ENCODE measurements around the gene RERE. TPM values are rescaled to one million over a fixed set of nuclear protein-coding genes. Genes with fewer than 3 reads are reported as not detected.

Gene RERE
- polyA plus RNA-seq, 6 donors from 2014 or later = 10.7 to 50.1 (median 22.3) TPM

GRCh38 chr1:8338526-8339202, 478.8 kb downstream of the RERE start:
- peaks cover 0 to 5% (median 0%) of the 10 kb centered on the region in 3 donors for H3K27me3 Mint-ChIP-seq
- peaks cover 2 to 11% (median 5%) of the 10 kb centered on the region in 7 donors for H3K9me3 Mint-ChIP-seq
- no peak overlapping the region for H3K4me3 Mint-ChIP-seq
- H3K27ac Mint-ChIP-seq = no peak overlapping the region
- H3K36me3 Mint-ChIP-seq = no peaks in the 10 kb centered on the region
- DNase-seq = no peak
- no peak for ATAC-seq (ENCODE audit: low read depth in 2 of 2)
- H3K4me1 Mint-ChIP-seq = no peaks in the 10 kb centered on the region

- H3K4me3 Mint-ChIP-seq = peak overlapping the region in 1 of 8 donors; percentile 40
- H3K4me1 Mint-ChIP-seq = no peaks in the 10 kb centered on the region
- H3K36me3 Mint-ChIP-seq = no peaks in the 10 kb centered on the region
- peaks cover 2 to 11% (median 5%) of the 10 kb centered on the region in 7 donors for H3K9me3 Mint-ChIP-seq
- H3K27me3 Mint-ChIP-seq = peaks cover 0 to 5% (median 0%) of the 10 kb centered on the region in 3 donors
- DNase-seq = no peak
- no peak overlapping the region for H3K27ac Mint-ChIP-seq
- no peak for ATAC-seq (ENCODE audit: low read depth in 2 of 2)
Observed at GRCh38 chr1:8337776-8338525, 479.5 kb downstream of the RERE start.

- H3K27ac Mint-ChIP-seq = no peak overlapping the region
- ATAC-seq (ENCODE audit: low read depth in 2 of 2) (no peak), DNase-seq (no peak)
Observed at GRCh38 chr1:8335246-8335645, 482.2 kb downstream of the RERE start.

GRCh38 chr1:8334106-8334851, 483.2 kb downstream of the RERE start:
- Mint-ChIP-seq H3K9me3 (peaks cover 2 to 11% (median 5%) of the 10 kb centered on the region in 7 donors), H3K4me3 (no peak overlapping the region), H3K36me3 (no peaks in the 10 kb centered on the region), H3K27ac (no peak overlapping the region), H3K27me3 (peaks cover 0 to 1% (median 0%) of the 10 kb centered on the region in 3 donors), H3K4me1 (no peaks in the 10 kb centered on the region)
- ATAC-seq (ENCODE audit: low read depth in 2 of 2) (no peak), DNase-seq (no peak)

More at GRCh38 chr1:8335246-8335645, 482.2 kb downstream of the RERE start:
- Mint-ChIP-seq H3K4me1 (no peaks in the 10 kb centered on the region), H3K9me3 (peaks cover 2 to 11% (median 5%) of the 10 kb centered on the region in 7 donors), H3K36me3 (no peaks in the 10 kb centered on the region), H3K27me3 (peaks cover 0 to 5% (median 0%) of the 10 kb centered on the region in 3 donors), H3K4me3 (no peak overlapping the region)

- no peaks in the 10 kb centered on the region for H3K4me1 Mint-ChIP-seq
- peaks cover 2 to 11% (median 5%) of the 10 kb centered on the region in 7 donors for H3K9me3 Mint-ChIP-seq
- H3K27me3 Mint-ChIP-seq = peaks cover 0 to 4% (median 0%) of the 10 kb centered on the region in 3 donors
- H3K4me3 Mint-ChIP-seq = no peak overlapping the region
- DNase-seq = no peak
- H3K27ac Mint-ChIP-seq = no peak overlapping the region
- no peak for ATAC-seq (ENCODE audit: low read depth in 2 of 2)
- no peaks in the 10 kb centered on the region for H3K36me3 Mint-ChIP-seq
Observed at GRCh38 chr1:8333246-8333987, 484.0 kb downstream of the RERE start.

- Mint-ChIP-seq H3K4me3 (no peak overlapping the region), H3K9me3 (peaks cover 2 to 11% (median 5%) of the 10 kb centered on the region in 7 donors), H3K27ac (no peak overlapping the region), H3K36me3 (no peaks in the 10 kb centered on the region), H3K4me1 (no peaks in the 10 kb centered on the region), H3K27me3 (peaks cover 0 to 4% (median 0%) of the 10 kb centered on the region in 3 donors)
- ATAC-seq (ENCODE audit: low read depth in 2 of 2) (no peak), DNase-seq (no peak)
Observed at GRCh38 chr1:8332806-8333205, 484.6 kb downstream of the RERE start.

GRCh38 chr1:8330271-8331125, 486.9 kb downstream of the RERE start:
- DNase-seq = no peak
- no peak for ATAC-seq (ENCODE audit: low read depth in 2 of 2)
- Mint-ChIP-seq H3K4me1 (no peaks in the 10 kb centered on the region), H3K36me3 (no peaks in the 10 kb centered on the region), H3K27ac (no peak overlapping the region), H3K9me3 (no peaks in the 10 kb centered on the region), H3K4me3 (no peak overlapping the region), H3K27me3 (peaks cover 0 to 4% (median 0%) of the 10 kb centered on the region in 3 donors)

- ATAC-seq (ENCODE audit: low read depth in 2 of 2) (no peak), DNase-seq (no peak)
- Mint-ChIP-seq H3K4me3 (no peak overlapping the region), H3K9me3 (no peaks in the 10 kb centered on the region), H3K36me3 (no peaks in the 10 kb centered on the region), H3K27ac (no peak overlapping the region), H3K27me3 (peaks cover 0 to 4% (median 0%) of the 10 kb centered on the region in 3 donors), H3K4me1 (no peaks in the 10 kb centered on the region)
Observed at GRCh38 chr1:8329858-8330257, 487.6 kb downstream of the RERE start.

- ATAC-seq (ENCODE audit: low read depth in 2 of 2) (no peak), DNase-seq (no peak)
- no peaks in the 10 kb centered on the region for H3K36me3 Mint-ChIP-seq
- H3K27me3 Mint-ChIP-seq = peaks cover 0 to 4% (median 0%) of the 10 kb centered on the region in 3 donors
- no peak overlapping the region for H3K4me3 Mint-ChIP-seq
- H3K4me1 Mint-ChIP-seq = no peaks in the 10 kb centered on the region
- peak overlapping the region in 1 of 6 donors; percentile 37 for H3K27ac Mint-ChIP-seq
- H3K9me3 Mint-ChIP-seq = no peaks in the 10 kb centered on the region
Observed at GRCh38 chr1:8329439-8329838, 488.0 kb downstream of the RERE start.

GRCh38 chr1:8328271-8328670, 489.2 kb downstream of the RERE start:
- peaks cover 0 to 4% (median 0%) of the 10 kb centered on the region in 3 donors for H3K27me3 Mint-ChIP-seq
- H3K36me3 Mint-ChIP-seq = no peaks in the 10 kb centered on the region
- no peak overlapping the region for H3K27ac Mint-ChIP-seq
- no peaks in the 10 kb centered on the region for H3K4me1 Mint-ChIP-seq
- H3K9me3 Mint-ChIP-seq = no peaks in the 10 kb centered on the region
- no peak overlapping the region for H3K4me3 Mint-ChIP-seq
- DNase-seq (no peak), ATAC-seq (ENCODE audit: low read depth in 2 of 2) (no peak)

GRCh38 chr1:8326265-8326664, 491.2 kb downstream of the RERE start:
- H3K27ac Mint-ChIP-seq = no peak overlapping the region
- no peak overlapping the region for H3K4me3 Mint-ChIP-seq
- no peak for DNase-seq
- no peak for ATAC-seq (ENCODE audit: low read depth in 2 of 2)
- H3K27me3 Mint-ChIP-seq = peaks cover 0 to 8% (median 8%) of the 10 kb centered on the region in 3 donors
- H3K36me3 Mint-ChIP-seq = no peaks in the 10 kb centered on the region
- peaks cover 0 to 4% (median 0%) of the 10 kb centered on the region in 3 donors for H3K4me1 Mint-ChIP-seq
- H3K9me3 Mint-ChIP-seq = peaks cover 0 to 5% (median 0%) of the 10 kb centered on the region in 7 donors

- ATAC-seq (ENCODE audit: low read depth in 2 of 2) (no peak), DNase-seq (no peak)
- H3K4me3 Mint-ChIP-seq = no peak overlapping the region
- peaks cover 0 to 4% (median 0%) of the 10 kb centered on the region in 3 donors for H3K4me1 Mint-ChIP-seq
- no peak overlapping the region for H3K27ac Mint-ChIP-seq
- H3K36me3 Mint-ChIP-seq = no peaks in the 10 kb centered on the region
- peaks cover 0 to 13% (median 8%) of the 10 kb centered on the region in 3 donors for H3K27me3 Mint-ChIP-seq
- H3K9me3 Mint-ChIP-seq = peaks cover 0 to 5% (median 0%) of the 10 kb centered on the region in 7 donors
Observed at GRCh38 chr1:8325771-8326170, 491.7 kb downstream of the RERE start.

Measured in naive B cell (primary cell).